DND-41 (cell line): ENCODE data around the gene CCSER2.

Experiments
- ATAC-seq: fragments of 200-7000 bp; cut with Tn5 transposase; 3 replicates; pipeline ENCODE4 v1.9.1; 2021; ENCODE audit warnings: low read depth; ENCODE audit not compliant: insufficient read depth
- DNase-seq: peaks from one replicate; pipeline ENCODE4 v3.0.0-alpha.2; 2020
- H2AFZ ChIP-seq: 2 replicates; pipeline ENCODE4 v1.6.0; 2012; ENCODE audit warnings: low read depth, low read length
- H3K27ac ChIP-seq: 2 replicates; pipeline ENCODE4 v1.5.1; 2012; ENCODE audit warnings: low read length, inconsistent platforms
- H3K27me3 ChIP-seq: fragments of 200-600 bp; sonication (generic); 2 replicates; pipeline ENCODE4 v1.6.0; 2012; ENCODE audit warnings: low read length, mild to moderate bottlenecking, inconsistent platforms; ENCODE audit not compliant: insufficient read depth, poor library complexity
- H3K36me3 ChIP-seq: 2 replicates; pipeline ENCODE4 v1.5.1; 2012; ENCODE audit warnings: low read length, inconsistent platforms; ENCODE audit not compliant: insufficient read depth
- H3K4me1 ChIP-seq: 2 replicates; pipeline ENCODE4 v1.5.1; 2012; ENCODE audit warnings: mild to moderate bottlenecking, low read length; ENCODE audit not compliant: insufficient read depth
- H3K4me2 ChIP-seq: 2 replicates; pipeline ENCODE4 v1.6.0; 2012; ENCODE audit warnings: mild to moderate bottlenecking, moderate library complexity, low read length, inconsistent platforms; ENCODE audit not compliant: insufficient read depth
- H3K4me3 ChIP-seq, 2 experiments: fragments of 200-600 bp in 1 of 2; shearing (Covaris generic) in 1 of 2; 2 replicates each; pipeline ENCODE4 v1.5.1; 2012 to 2016; ENCODE audit warnings: inconsistent platforms in 2 of 2, low read length in 2 of 2, mild to moderate bottlenecking in 2 of 2, low read depth in 1 of 2, moderate library complexity in 1 of 2
- H3K79me2 ChIP-seq: 2 replicates; pipeline ENCODE4 v1.6.0; 2012; ENCODE audit warnings: low read length, inconsistent platforms; ENCODE audit not compliant: insufficient read depth
- H3K9ac ChIP-seq: 2 replicates; pipeline ENCODE4 v1.6.0; 2012; ENCODE audit warnings: low read depth, mild to moderate bottlenecking, inconsistent platforms, low read length, moderate library complexity
- H3K9me3 ChIP-seq: 2 replicates; pipeline ENCODE4 v1.5.1; 2012; ENCODE audit warnings: low read length, moderate library complexity, mild to moderate bottlenecking, inconsistent platforms; ENCODE audit not compliant: insufficient read depth, severe bottlenecking
- H4K20me1 ChIP-seq: 2 replicates; pipeline ENCODE4 v1.6.0; 2012; ENCODE audit warnings: low read length; ENCODE audit not compliant: insufficient read depth
- CTCF ChIP-seq: IDR thresholded peaks from 2 replicates; pipeline ENCODE4 v1.5.1; 2012; ENCODE audit warnings: borderline replicate concordance, low read length, moderate library complexity, mild to moderate bottlenecking; ENCODE audit not compliant: poor library complexity, severe bottlenecking; ENCODE audit errors: extremely low read depth
- EZH2 ChIP-seq: IDR thresholded peaks from 3 replicates; pipeline ENCODE4 v1.6.1; 2012; ENCODE audit warnings: borderline replicate concordance, low read depth, mild to moderate bottlenecking, moderate library complexity, low read length, inconsistent platforms; ENCODE audit not compliant: severe bottlenecking

CCSER2 gene

GRCh38 chr10:84453303-84453702, 124.9 kb downstream of the CCSER2 start:
- Histone ChIP-seq H3K4me3 (no peak overlapping the region), H3K9ac (no peak overlapping the region), H3K9me3 (peaks cover 3% of the 10 kb centered on the region), H3K36me3 (peaks cover 7% of the 10 kb centered on the region), H3K27ac (no peak overlapping the region), H2AFZ (no peak overlapping the region), H4K20me1 (no peaks in the 10 kb centered on the region), H3K79me2 (no peaks in the 10 kb centered on the region), H3K27me3 (no peaks in the 10 kb centered on the region), H3K4me1 (no peaks in the 10 kb centered on the region), H3K4me2 (no peak overlapping the region)
- DNase-seq (no peak), ATAC-seq (no peak)
- TF ChIP-seq CTCF, result no peak
- no peak for TF ChIP-seq EZH2

DNA sequence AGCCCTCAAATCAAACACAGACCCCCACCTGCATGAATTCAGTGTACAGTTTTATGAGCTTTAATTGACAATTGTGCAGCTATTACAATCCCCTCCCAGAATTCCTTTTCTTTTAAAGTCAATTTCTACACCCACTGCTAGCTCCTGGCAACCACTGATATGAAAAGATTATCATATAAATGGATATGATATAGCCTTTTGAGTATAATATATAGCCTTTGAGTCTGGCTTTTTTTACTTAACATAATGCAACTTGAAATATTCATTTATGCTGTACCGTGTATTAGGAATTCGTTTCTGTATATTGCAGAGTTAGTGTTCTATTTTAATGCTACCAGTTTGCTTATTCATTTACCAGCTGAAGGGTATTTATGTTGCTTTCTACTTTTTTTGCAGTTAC, 127.7 kb downstream of the CCSER2 start:
- DNase-seq (no peak), ATAC-seq (no peak)
- no peaks in the 10 kb centered on the region for H3K79me2 ChIP-seq
- H2AFZ ChIP-seq, result no peak overlapping the region
- H3K9me3 ChIP-seq, result peaks cover 7% of the 10 kb centered on the region
- H3K4me3 ChIP-seq, result no peak overlapping the region
- no peaks in the 10 kb centered on the region for H3K4me1 ChIP-seq
- H3K9ac ChIP-seq, result no peak overlapping the region
- TF ChIP-seq EZH2, result no peak
- no peak for TF ChIP-seq CTCF
- no peak overlapping the region for H3K4me2 ChIP-seq
- H3K36me3 ChIP-seq, result peaks cover 17% of the 10 kb centered on the region; the same call in 1 of the 2 replicates
- no peaks in the 10 kb centered on the region for H4K20me1 ChIP-seq
- no peaks in the 10 kb centered on the region for H3K27me3 ChIP-seq
- no peak overlapping the region for H3K27ac ChIP-seq

DNA sequence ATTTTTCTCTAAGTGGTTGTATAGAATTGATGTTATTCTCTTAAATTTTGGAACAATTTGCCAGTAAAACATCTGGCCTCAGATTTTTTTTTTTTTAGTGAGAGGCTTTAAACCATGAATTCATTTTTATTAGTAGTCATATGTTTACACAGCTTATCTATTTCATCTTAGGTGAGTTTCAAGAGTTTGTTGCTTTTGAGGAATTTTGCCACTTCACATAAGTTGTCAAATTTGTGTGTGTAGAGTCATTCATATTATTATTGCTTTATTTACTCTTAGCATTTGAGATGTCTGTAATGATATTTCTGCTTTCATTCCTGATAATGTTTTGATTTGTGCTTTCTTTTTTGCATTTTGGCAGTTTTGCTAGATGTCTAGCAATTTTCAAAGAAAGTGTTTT, 132.1 kb downstream of the CCSER2 start:
- Histone ChIP-seq H3K79me2 (no peaks in the 10 kb centered on the region), H3K4me3 (no peak overlapping the region), H3K36me3 (peaks cover 27% of the 10 kb centered on the region; the same call in 1 of the 2 replicates), H3K9ac (no peak overlapping the region), H3K9me3 (peaks cover 7% of the 10 kb centered on the region), H3K27me3 (no peaks in the 10 kb centered on the region), H3K4me2 (no peak overlapping the region), H3K27ac (no peak overlapping the region), H3K4me1 (no peaks in the 10 kb centered on the region), H2AFZ (no peak overlapping the region), H4K20me1 (no peaks in the 10 kb centered on the region)
- no peak for TF ChIP-seq CTCF
- no peak for TF ChIP-seq EZH2
- ATAC-seq (no peak), DNase-seq (no peak)

DNA sequence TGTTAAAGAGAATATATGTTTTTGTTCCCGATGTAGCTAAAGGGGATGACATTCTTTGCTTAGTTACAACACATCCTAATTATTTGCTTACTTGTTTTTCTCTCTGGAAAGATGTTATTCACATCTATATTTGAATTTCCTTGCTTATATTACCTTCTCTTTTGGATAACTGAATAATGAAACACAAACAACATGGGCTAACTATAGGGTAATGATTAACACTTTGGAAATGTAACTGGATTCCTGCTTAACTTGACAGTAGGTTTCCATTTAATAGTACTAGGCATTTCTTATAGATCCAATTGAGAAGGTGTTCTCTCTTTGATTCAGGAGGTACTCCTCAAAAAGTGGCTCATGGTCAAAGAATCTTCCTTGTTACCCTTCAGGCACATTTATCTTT, 141.1 kb downstream of the CCSER2 start:
- no peak overlapping the region for H3K27ac ChIP-seq
- H3K4me2 ChIP-seq, result no peak overlapping the region
- peaks cover 25% of the 10 kb centered on the region for H3K36me3 ChIP-seq
- no peaks in the 10 kb centered on the region for H4K20me1 ChIP-seq
- no peak overlapping the region for H3K4me3 ChIP-seq
- H3K4me1 ChIP-seq, result no peaks in the 10 kb centered on the region
- H2AFZ ChIP-seq, result no peak overlapping the region
- no peaks in the 10 kb centered on the region for H3K79me2 ChIP-seq
- DNase-seq, result no peak
- H3K9me3 ChIP-seq, result no peaks in the 10 kb centered on the region
- no peak for ATAC-seq
- H3K9ac ChIP-seq, result no peak overlapping the region
- TF ChIP-seq EZH2, result no peak
- TF ChIP-seq CTCF, result no peak
- H3K27me3 ChIP-seq, result no peaks in the 10 kb centered on the region
